Measurements from ENCODE around the gene CDH4. TPM values are rescaled to one million over a fixed set of nuclear protein-coding genes. Genes with fewer than 3 reads are reported as not detected.

The CDH4 gene
- total RNA-seq, 1 donor from 2014 or later = 0.99 TPM

- H3K27ac Mint-ChIP-seq (ENCODE audit: unreplicated experiment) = no peak overlapping the region
- DNase-seq (ENCODE audit: low spot score) = no peak
- H3K9me3 Mint-ChIP-seq (ENCODE audit: low read depth) = no peaks in the 10 kb centered on the region
- H3K4me3 Mint-ChIP-seq (ENCODE audit: unreplicated experiment) = no peak overlapping the region
- TF ChIP-seq CTCF (IDR thresholded peaks at IDR 0.05) = no peak
- no peaks in the 10 kb centered on the region for H3K36me3 Mint-ChIP-seq (ENCODE audit: low read depth)
- H3K27me3 Mint-ChIP-seq (ENCODE audit: low read depth) = peaks cover 7% of the 10 kb centered on the region
- peaks cover 16% of the 10 kb centered on the region for H3K4me1 Mint-ChIP-seq (ENCODE audit: low read depth)
These were observed 627.6 kb downstream of the CDH4 start for GRCh38 chr20:61879694-61880093.

GRCh38 chr20:61880706-61881105 lies 628.6 kb downstream of the CDH4 start:
- Mint-ChIP-seq H3K27ac (ENCODE audit: unreplicated experiment) (no peak overlapping the region), H3K27me3 (ENCODE audit: low read depth) (peaks cover 7% of the 10 kb centered on the region), H3K9me3 (ENCODE audit: low read depth) (no peaks in the 10 kb centered on the region), H3K4me1 (ENCODE audit: low read depth) (peaks cover 16% of the 10 kb centered on the region), H3K36me3 (ENCODE audit: low read depth) (no peaks in the 10 kb centered on the region), H3K4me3 (ENCODE audit: unreplicated experiment) (no peak overlapping the region)
- no peak for DNase-seq (ENCODE audit: low spot score)
- no peak for TF ChIP-seq CTCF (IDR thresholded peaks at IDR 0.05)

- H3K4me3 Mint-ChIP-seq (ENCODE audit: unreplicated experiment) = no peak overlapping the region
- no peak for DNase-seq (ENCODE audit: low spot score)
- no peaks in the 10 kb centered on the region for H3K36me3 Mint-ChIP-seq (ENCODE audit: low read depth)
- no peak overlapping the region for H3K27ac Mint-ChIP-seq (ENCODE audit: unreplicated experiment)
- peaks cover 16% of the 10 kb centered on the region for H3K4me1 Mint-ChIP-seq (ENCODE audit: low read depth)
- peaks cover 4% of the 10 kb centered on the region for H3K27me3 Mint-ChIP-seq (ENCODE audit: low read depth)
- TF ChIP-seq CTCF (IDR thresholded peaks at IDR 0.05) = no peak
- H3K9me3 Mint-ChIP-seq (ENCODE audit: low read depth) = no peaks in the 10 kb centered on the region
These were observed 629.4 kb downstream of the CDH4 start for GRCh38 chr20:61881416-61881815.

- TF ChIP-seq CTCF (IDR thresholded peaks at IDR 0.05) = no peak
- H3K36me3 Mint-ChIP-seq (ENCODE audit: low read depth) = no peaks in the 10 kb centered on the region
- H3K27ac Mint-ChIP-seq (ENCODE audit: unreplicated experiment) = no peak overlapping the region
- DNase-seq (ENCODE audit: low spot score) = no peak
- peaks cover 16% of the 10 kb centered on the region for H3K4me1 Mint-ChIP-seq (ENCODE audit: low read depth)
- H3K9me3 Mint-ChIP-seq (ENCODE audit: low read depth) = no peaks in the 10 kb centered on the region
- H3K27me3 Mint-ChIP-seq (ENCODE audit: low read depth) = peaks cover 4% of the 10 kb centered on the region
- H3K4me3 Mint-ChIP-seq (ENCODE audit: unreplicated experiment) = no peak overlapping the region
These were observed 629.8 kb downstream of the CDH4 start for GRCh38 chr20:61881861-61882260.

- H3K27me3 Mint-ChIP-seq (ENCODE audit: low read depth) = peaks cover 4% of the 10 kb centered on the region
- H3K9me3 Mint-ChIP-seq (ENCODE audit: low read depth) = no peaks in the 10 kb centered on the region
- no peak overlapping the region for H3K4me3 Mint-ChIP-seq (ENCODE audit: unreplicated experiment)
- H3K27ac Mint-ChIP-seq (ENCODE audit: unreplicated experiment) = peak overlapping the region; percentile 42
- TF ChIP-seq CTCF (IDR thresholded peaks at IDR 0.05) = peak; percentile 14
- peaks cover 16% of the 10 kb centered on the region for H3K4me1 Mint-ChIP-seq (ENCODE audit: low read depth)
- DNase-seq (ENCODE audit: low spot score) = no peak
- H3K36me3 Mint-ChIP-seq (ENCODE audit: low read depth) = no peaks in the 10 kb centered on the region
These were observed 630.9 kb downstream of the CDH4 start for GRCh38 chr20:61882716-61883615.
